Measurements from ENCODE around the gene MEMO1. TPM values are rescaled to one million over a fixed set of nuclear protein-coding genes. Genes with fewer than 3 reads are reported as not detected.

MEMO1 gene
- total and polyA plus RNA-seq, 9 of the 15 experiments (the other 6 are each of a cell fraction or from before 2014, with no cell fraction given), result 22.1 to 87.7 (median 61.2) TPM

DNA sequence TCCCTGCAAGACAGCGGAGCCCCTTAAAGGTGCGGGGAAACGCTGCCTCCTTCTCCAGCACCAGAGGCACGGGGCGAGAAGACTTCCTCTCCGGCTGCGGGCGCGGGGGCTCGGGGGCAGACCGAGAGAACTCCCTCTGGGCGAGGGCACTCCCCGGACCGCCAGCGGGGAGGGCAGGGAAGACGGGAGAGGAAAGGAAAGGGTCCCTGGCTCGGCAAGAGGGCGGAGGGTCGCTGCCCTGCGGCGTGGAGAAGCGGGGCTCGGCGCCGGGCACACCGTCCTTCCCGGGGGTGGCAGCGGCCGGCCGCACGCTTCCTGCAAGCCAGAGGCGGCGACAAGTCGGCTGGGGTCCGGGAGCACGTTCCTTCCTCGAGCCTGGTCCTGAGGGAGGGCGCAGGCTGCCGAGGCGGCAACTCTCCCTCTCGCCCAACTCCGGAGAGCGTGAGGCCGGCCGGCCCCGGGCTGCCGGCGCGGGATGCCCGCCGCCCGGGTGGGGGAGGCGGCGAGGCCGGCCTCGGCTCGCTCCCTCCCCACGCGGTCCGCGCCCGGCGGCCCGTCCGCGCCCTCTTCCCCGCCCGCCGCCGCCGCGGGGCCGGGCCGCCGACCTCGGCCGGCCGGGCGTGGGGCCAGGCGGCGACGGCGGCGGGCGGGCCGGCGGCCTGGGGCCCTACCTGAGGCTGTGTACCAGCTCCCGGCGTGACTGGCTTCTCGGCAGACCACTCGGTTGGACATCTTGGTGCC lies 1.1 kb downstream of the MEMO1 start (continued):
- TF ChIP-seq, protein P1, sequence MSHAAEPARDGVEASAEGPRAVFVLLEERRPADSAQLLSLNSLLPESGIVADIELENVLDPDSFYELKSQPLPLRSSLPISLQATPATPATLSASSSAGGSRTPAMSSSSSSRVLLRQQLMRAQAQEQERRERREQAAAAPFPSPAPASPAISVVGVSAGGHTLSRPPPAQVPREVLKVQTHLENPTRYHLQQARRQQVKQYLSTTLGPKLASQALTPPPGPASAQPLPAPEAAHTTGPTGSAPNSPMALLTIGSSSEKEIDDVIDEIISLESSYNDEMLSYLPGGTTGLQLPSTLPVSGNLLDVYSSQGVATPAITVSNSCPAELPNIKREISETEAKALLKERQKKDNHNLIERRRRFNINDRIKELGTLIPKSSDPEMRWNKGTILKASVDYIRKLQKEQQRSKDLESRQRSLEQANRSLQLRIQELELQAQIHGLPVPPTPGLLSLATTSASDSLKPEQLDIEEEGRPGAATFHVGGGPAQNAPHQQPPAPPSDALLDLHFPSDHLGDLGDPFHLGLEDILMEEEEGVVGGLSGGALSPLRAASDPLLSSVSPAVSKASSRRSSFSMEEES (CRISPR knock-in tag; IDR thresholded peaks at IDR 0.05), result no peak
- TF ChIP-seq, protein P2, sequence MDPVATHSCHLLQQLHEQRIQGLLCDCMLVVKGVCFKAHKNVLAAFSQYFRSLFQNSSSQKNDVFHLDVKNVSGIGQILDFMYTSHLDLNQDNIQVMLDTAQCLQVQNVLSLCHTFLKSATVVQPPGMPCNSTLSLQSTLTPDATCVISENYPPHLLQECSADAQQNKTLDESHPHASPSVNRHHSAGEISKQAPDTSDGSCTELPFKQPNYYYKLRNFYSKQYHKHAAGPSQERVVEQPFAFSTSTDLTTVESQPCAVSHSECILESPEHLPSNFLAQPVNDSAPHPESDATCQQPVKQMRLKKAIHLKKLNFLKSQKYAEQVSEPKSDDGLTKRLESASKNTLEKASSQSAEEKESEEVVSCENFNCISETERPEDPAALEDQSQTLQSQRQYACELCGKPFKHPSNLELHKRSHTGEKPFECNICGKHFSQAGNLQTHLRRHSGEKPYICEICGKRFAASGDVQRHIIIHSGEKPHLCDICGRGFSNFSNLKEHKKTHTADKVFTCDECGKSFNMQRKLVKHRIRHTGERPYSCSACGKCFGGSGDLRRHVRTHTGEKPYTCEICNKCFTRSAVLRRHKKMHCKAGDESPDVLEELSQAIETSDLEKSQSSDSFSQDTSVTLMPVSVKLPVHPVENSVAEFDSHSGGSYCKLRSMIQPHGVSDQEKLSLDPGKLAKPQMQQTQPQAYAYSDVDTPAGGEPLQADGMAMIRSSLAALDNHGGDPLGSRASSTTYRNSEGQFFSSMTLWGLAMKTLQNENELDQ (CRISPR knock-in tag; IDR thresholded peaks at IDR 0.05; ENCODE audit: borderline replicate concordance), result no peak
- TF ChIP-seq, protein P3, sequence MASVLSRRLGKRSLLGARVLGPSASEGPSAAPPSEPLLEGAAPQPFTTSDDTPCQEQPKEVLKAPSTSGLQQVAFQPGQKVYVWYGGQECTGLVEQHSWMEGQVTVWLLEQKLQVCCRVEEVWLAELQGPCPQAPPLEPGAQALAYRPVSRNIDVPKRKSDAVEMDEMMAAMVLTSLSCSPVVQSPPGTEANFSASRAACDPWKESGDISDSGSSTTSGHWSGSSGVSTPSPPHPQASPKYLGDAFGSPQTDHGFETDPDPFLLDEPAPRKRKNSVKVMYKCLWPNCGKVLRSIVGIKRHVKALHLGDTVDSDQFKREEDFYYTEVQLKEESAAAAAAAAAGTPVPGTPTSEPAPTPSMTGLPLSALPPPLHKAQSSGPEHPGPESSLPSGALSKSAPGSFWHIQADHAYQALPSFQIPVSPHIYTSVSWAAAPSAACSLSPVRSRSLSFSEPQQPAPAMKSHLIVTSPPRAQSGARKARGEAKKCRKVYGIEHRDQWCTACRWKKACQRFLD (CRISPR knock-in tag; IDR thresholded peaks at IDR 0.05), result no peak
- TF ChIP-seq HDAC1 (IDR thresholded peaks at IDR 0.05) (0 out of 4 replicates have a peak, but pooled peaks of 1 of the 2 experiments have one; percentile 41), RBM25 (IDR thresholded peaks at IDR 0.05; ENCODE audit: low read depth, low read length, severe bottlenecking) (no peak), RBM15 (IDR thresholded peaks at IDR 0.05; ENCODE audit: insufficient read depth, low read length) (no peak), GTF2A2 (tag; IDR thresholded peaks at IDR 0.05) (no peak), PYGO2 (tag; IDR thresholded peaks at IDR 0.05) (no peak), FOS (IDR thresholded peaks at IDR 0.05; ENCODE audit: extremely low read depth, insufficient read length) (no peak), SAP30 (IDR thresholded peaks at IDR 0.05; ENCODE audit: borderline replicate concordance, insufficient read depth, low read depth, low read length, poor library complexity, severe bottlenecking) (peak; percentile 84), ILK (tag; IDR thresholded peaks at IDR 0.05; ENCODE audit: borderline replicate concordance, low read depth) (no peak), THRAP3 (IDR thresholded peaks at IDR 0.05; ENCODE audit: borderline replicate concordance) (no peak), ZBTB7A (IDR thresholded peaks at IDR 0.05; ENCODE audit: borderline replicate concordance, control insufficient read depth, low read depth, low read length) (peak; percentile 10; the same call in 1 of the 2 replicates)
- TF ChIP-seq, protein P4, sequence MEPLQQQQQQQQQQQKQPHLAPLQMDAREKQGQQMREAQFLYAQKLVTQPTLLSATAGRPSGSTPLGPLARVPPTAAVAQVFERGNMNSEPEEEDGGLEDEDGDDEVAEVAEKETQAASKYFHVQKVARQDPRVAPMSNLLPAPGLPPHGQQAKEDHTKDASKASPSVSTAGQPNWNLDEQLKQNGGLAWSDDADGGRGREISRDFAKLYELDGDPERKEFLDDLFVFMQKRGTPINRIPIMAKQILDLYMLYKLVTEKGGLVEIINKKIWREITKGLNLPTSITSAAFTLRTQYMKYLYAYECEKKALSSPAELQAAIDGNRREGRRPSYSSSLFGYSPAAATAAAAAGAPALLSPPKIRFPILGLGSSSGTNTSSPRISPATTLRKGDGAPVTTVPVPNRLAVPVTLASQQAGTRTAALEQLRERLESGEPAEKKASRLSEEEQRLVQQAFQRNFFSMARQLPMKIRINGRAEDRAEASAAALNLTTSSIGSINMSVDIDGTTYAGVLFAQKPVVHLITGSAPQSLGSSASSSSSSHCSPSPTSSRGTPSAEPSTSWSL (CRISPR knock-in tag; IDR thresholded peaks at IDR 0.05; ENCODE audit: borderline replicate concordance), result no peak
- TF ChIP-seq, protein P5, sequence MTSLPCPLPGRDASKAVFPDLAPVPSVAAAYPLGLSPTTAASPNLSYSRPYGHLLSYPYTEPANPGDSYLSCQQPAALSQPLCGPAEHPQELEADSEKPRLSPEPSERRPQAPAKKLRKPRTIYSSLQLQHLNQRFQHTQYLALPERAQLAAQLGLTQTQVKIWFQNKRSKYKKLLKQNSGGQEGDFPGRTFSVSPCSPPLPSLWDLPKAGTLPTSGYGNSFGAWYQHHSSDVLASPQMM (CRISPR knock-in tag; IDR thresholded peaks at IDR 0.05), result no peak
- TF ChIP-seq, protein P6, sequence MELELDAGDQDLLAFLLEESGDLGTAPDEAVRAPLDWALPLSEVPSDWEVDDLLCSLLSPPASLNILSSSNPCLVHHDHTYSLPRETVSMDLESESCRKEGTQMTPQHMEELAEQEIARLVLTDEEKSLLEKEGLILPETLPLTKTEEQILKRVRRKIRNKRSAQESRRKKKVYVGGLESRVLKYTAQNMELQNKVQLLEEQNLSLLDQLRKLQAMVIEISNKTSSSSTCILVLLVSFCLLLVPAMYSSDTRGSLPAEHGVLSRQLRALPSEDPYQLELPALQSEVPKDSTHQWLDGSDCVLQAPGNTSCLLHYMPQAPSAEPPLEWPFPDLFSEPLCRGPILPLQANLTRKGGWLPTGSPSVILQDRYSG (tag; conservative IDR thresholded peaks at IDR 0.05; ENCODE audit: low read depth), result no peak
